Liver (tissue), 9 donors: ENCODE data around the gene TGM2. TPM values are rescaled to one million over a fixed set of nuclear protein-coding genes. Genes with fewer than 3 reads are reported as not detected.

ENCODE experiments used
- DNase-seq: peaks from one replicate; pipeline ENCODE4 v3.0.0-alpha.2; 2017; ENCODE audit warnings: low spot score
- H3K27ac ChIP-seq, 2 donors: one replicate each; pipeline ENCODE4 v1.7.0; 2013; ENCODE audit warnings: inconsistent platforms in 2 of 2, low read length in 2 of 2, control low read depth in 1 of 2, low read depth in 1 of 2, mild to moderate bottlenecking in 1 of 2
- H3K27me3 ChIP-seq, 4 donors: one replicate each; pipeline versions ENCODE4 v1.6.1 to v1.7.0; 2013; ENCODE audit warnings: low read length in 3 of 4, inconsistent platforms in 1 of 4, mild to moderate bottlenecking in 1 of 4, moderate library complexity in 1 of 4; ENCODE audit not compliant: control insufficient read depth in 4 of 4, insufficient read depth in 4 of 4
- H3K36me3 ChIP-seq, 4 donors: one replicate each; pipeline versions ENCODE4 v1.6.1 to v1.7.0; 2013; ENCODE audit warnings: low read length in 3 of 4, mild to moderate bottlenecking in 3 of 4, low read depth in 1 of 4, moderate library complexity in 1 of 4; ENCODE audit not compliant: control insufficient read depth in 4 of 4, insufficient read depth in 3 of 4
- H3K4me1 ChIP-seq, 4 donors: one replicate each; pipeline versions ENCODE4 v1.6.1 to v1.7.0; 2013; ENCODE audit warnings: low read length in 3 of 4, mild to moderate bottlenecking in 3 of 4, moderate library complexity in 1 of 4; ENCODE audit not compliant: control insufficient read depth in 4 of 4, insufficient read depth in 4 of 4
- H3K4me3 ChIP-seq, 3 donors: one replicate each; pipeline versions ENCODE4 v1.6.1 to v1.7.0; 2013; ENCODE audit warnings: low read length in 3 of 3, control low read depth in 1 of 3, low read depth in 1 of 3, mild to moderate bottlenecking in 1 of 3
- H3K9ac ChIP-seq, 2 donors: one replicate each; pipeline ENCODE4 v1.7.0; 2013; ENCODE audit warnings: low read length in 2 of 2, mild to moderate bottlenecking in 2 of 2, moderate library complexity in 2 of 2, control low read depth in 1 of 2, low read depth in 1 of 2
- H3K9me3 ChIP-seq, 4 donors: one replicate each; pipeline versions ENCODE4 v1.6.1 to v1.7.0; 2013; ENCODE audit warnings: low read length in 3 of 4; ENCODE audit not compliant: control insufficient read depth in 4 of 4
- ATF3 ChIP-seq: IDR thresholded peaks from 2 replicates; pipeline ENCODE4 v1.6.1; 2016; ENCODE audit warnings: antibody characterized with exemption
- EGR1 ChIP-seq, 2 donors: IDR thresholded peaks; 2 replicates each; pipeline ENCODE4 v1.6.1; 2016 to 2018; ENCODE audit warnings: antibody characterized with exemption in 2 of 2, low read depth in 2 of 2
- FOXA1 ChIP-seq: IDR thresholded peaks from 2 replicates; pipeline ENCODE4 v1.6.1; 2016; ENCODE audit warnings: antibody characterized with exemption
- FOXA2 ChIP-seq: IDR thresholded peaks from 2 replicates; pipeline ENCODE4 v1.6.1; 2016; ENCODE audit warnings: antibody characterized with exemption
- GABPA ChIP-seq, 2 donors: IDR thresholded peaks in 1 of 2; conservative IDR thresholded peaks in 1 of 2; 2 replicates each; pipeline ENCODE4 v1.6.1; 2016; ENCODE audit warnings: antibody characterized with exemption in 2 of 2, mild to moderate bottlenecking in 1 of 2, moderate library complexity in 1 of 2
- HNF4A ChIP-seq, 2 donors: conservative IDR thresholded peaks; 2 replicates each; pipeline ENCODE4 v1.6.1; 2016; ENCODE audit warnings: antibody characterized with exemption in 2 of 2, mild to moderate bottlenecking in 2 of 2
- HNF4G ChIP-seq: IDR thresholded peaks from 2 replicates; pipeline ENCODE4 v1.6.1; 2016; ENCODE audit warnings: antibody characterized with exemption
- JUND ChIP-seq, 2 donors: IDR thresholded peaks; 2 replicates each; pipeline ENCODE4 v1.6.1; 2016; ENCODE audit warnings: antibody characterized with exemption in 2 of 2
- NR2F2 ChIP-seq: IDR thresholded peaks from 2 replicates; pipeline ENCODE4 v1.6.1; 2016; ENCODE audit warnings: antibody characterized with exemption
- RAD21 ChIP-seq, 2 donors: IDR thresholded peaks; 2 replicates each; pipeline ENCODE4 v1.6.1; 2016; ENCODE audit warnings: antibody characterized with exemption in 2 of 2, mild to moderate bottlenecking in 2 of 2
- REST ChIP-seq: IDR thresholded peaks from 2 replicates; pipeline ENCODE4 v1.6.1; 2016; ENCODE audit warnings: antibody characterized with exemption, mild to moderate bottlenecking
- RXRA ChIP-seq, 2 donors: IDR thresholded peaks; 2 replicates each; pipeline ENCODE4 v1.6.1; 2017 to 2018; ENCODE audit warnings: antibody characterized with exemption in 2 of 2, mild to moderate bottlenecking in 1 of 2
- SP1 ChIP-seq: IDR thresholded peaks from 2 replicates; pipeline ENCODE4 v1.6.1; 2018; ENCODE audit warnings: antibody characterized with exemption, mild to moderate bottlenecking
- TAF1 ChIP-seq: conservative IDR thresholded peaks from 2 replicates; pipeline ENCODE4 v1.6.1; 2016; ENCODE audit warnings: antibody characterized with exemption, mild to moderate bottlenecking
- YY1 ChIP-seq: IDR thresholded peaks from 2 replicates; pipeline ENCODE4 v1.6.1; 2016; ENCODE audit warnings: antibody characterized with exemption, mild to moderate bottlenecking
- WGBS: extraction: QIAGEN DNeasy Blood & Tissue Kit; methylation state at CpG from one replicate; pipeline ENCODE4 v1.1.7; 2013; 5-methylcytosine and 5-hydroxymethylcytosine counted together
- polyA plus RNA-seq, 2 donors: library from polyadenylated mRNA; stranded (reverse) in 1 of 2; unstranded in 1 of 2; fragments of 200-250 nt in 1 of 2; fragments of >200 nt in 1 of 2; fragmentation: Nextera tagmentation in 1 of 2; extraction: Ambion mirVana in 1 of 2; gene quantifications; one replicate each; pipeline versions ENCODE4 v1.2.1 to v1.2.3, GENCODE V29; 2013 to 2015
- total RNA-seq, 2 donors: library from RNA; depleted of rRNA; stranded (reverse); fragments of >200 nt; gene quantifications; one replicate each; pipeline ENCODE4 v1.2.3, GENCODE V29; 2014
- TF ChIP-seq, protein P1 (sequence below): IDR thresholded peaks from 2 replicates; pipeline ENCODE4 v1.6.1; 2016; ENCODE audit warnings: antibody characterized with exemption
- TF ChIP-seq, protein P2 (sequence below): IDR thresholded peaks from 2 replicates; pipeline ENCODE4 v1.6.1; 2016; ENCODE audit warnings: antibody characterized with exemption
- TF ChIP-seq, protein P3 (sequence below): fragments of 150-350 bp; IDR thresholded peaks from 2 replicates; pipeline ENCODE4 v1.5.1; 2017; ENCODE audit warnings: improper control_type of control experiment, low read depth, low read length; ENCODE audit not compliant: missing input control
- donor health status: healthy.
- donor health status: healthy.
- donor health status: healthy.
- donor health status: healthy.
- donor health status: healthy.

Gene TGM2
- total and polyA plus RNA-seq, 4 donors, result 106 to 375 (median 190) TPM

- Histone ChIP-seq H3K36me3 (no peaks in the 10 kb centered on the region), H3K4me1 (peaks cover 10 to 28% (median 16%) of the 10 kb centered on the region in 4 donors), H3K27me3 (no peaks in the 10 kb centered on the region), H3K9ac (no peak overlapping the region), H3K4me3 (no peak overlapping the region), H3K9me3 (no peaks in the 10 kb centered on the region), H3K27ac (no peak overlapping the region)
- no peak for TF ChIP-seq JUND (IDR thresholded peaks at IDR 0.05)
- no peak for TF ChIP-seq REST
- TF ChIP-seq, protein P1, sequence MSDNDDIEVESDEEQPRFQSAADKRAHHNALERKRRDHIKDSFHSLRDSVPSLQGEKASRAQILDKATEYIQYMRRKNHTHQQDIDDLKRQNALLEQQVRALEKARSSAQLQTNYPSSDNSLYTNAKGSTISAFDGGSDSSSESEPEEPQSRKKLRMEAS, result no peak
- TF ChIP-seq ATF3, result no peak
- TF ChIP-seq YY1, result no peak
- no peak for TF ChIP-seq EGR1 (IDR thresholded peaks at IDR 0.05; ENCODE audit: low read depth in 2 of 2)
- TF ChIP-seq NR2F2, result no peak
- TF ChIP-seq RAD21 (IDR thresholded peaks at IDR 0.05), result no peak
- TF ChIP-seq, protein P2, sequence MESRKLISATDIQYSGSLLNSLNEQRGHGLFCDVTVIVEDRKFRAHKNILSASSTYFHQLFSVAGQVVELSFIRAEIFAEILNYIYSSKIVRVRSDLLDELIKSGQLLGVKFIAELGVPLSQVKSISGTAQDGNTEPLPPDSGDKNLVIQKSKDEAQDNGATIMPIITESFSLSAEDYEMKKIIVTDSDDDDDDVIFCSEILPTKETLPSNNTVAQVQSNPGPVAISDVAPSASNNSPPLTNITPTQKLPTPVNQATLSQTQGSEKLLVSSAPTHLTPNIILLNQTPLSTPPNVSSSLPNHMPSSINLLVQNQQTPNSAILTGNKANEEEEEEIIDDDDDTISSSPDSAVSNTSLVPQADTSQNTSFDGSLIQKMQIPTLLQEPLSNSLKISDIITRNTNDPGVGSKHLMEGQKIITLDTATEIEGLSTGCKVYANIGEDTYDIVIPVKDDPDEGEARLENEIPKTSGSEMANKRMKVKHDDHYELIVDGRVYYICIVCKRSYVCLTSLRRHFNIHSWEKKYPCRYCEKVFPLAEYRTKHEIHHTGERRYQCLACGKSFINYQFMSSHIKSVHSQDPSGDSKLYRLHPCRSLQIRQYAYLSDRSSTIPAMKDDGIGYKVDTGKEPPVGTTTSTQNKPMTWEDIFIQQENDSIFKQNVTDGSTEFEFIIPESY, result no peak
- TF ChIP-seq, protein P3, sequence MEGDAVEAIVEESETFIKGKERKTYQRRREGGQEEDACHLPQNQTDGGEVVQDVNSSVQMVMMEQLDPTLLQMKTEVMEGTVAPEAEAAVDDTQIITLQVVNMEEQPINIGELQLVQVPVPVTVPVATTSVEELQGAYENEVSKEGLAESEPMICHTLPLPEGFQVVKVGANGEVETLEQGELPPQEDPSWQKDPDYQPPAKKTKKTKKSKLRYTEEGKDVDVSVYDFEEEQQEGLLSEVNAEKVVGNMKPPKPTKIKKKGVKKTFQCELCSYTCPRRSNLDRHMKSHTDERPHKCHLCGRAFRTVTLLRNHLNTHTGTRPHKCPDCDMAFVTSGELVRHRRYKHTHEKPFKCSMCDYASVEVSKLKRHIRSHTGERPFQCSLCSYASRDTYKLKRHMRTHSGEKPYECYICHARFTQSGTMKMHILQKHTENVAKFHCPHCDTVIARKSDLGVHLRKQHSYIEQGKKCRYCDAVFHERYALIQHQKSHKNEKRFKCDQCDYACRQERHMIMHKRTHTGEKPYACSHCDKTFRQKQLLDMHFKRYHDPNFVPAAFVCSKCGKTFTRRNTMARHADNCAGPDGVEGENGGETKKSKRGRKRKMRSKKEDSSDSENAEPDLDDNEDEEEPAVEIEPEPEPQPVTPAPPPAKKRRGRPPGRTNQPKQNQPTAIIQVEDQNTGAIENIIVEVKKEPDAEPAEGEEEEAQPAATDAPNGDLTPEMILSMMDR, result no peak
- no peak for TF ChIP-seq RXRA (IDR thresholded peaks at IDR 0.05)
- no peak for TF ChIP-seq FOXA2
- no peak for TF ChIP-seq TAF1
- no peak for TF ChIP-seq HNF4A (conservative IDR thresholded peaks at IDR 0.05)
- TF ChIP-seq GABPA (IDR thresholded peaks at IDR 0.05 in 1 of 2, conservative IDR thresholded peaks at IDR 0.05 in 1 of 2), result no peak
- no peak for TF ChIP-seq HNF4G
- no peak for TF ChIP-seq FOXA1
- TF ChIP-seq SP1, result no peak
- DNase-seq, result peak; percentile 32
- 33% methylated on average over 4 of the region's 4 CpGs for WGBS
Observed at GRCh38 chr20:38123021-38123587, 42.0 kb downstream of the TGM2 start.
